HCT116 (cell line): ENCODE data around the gene AWAT1. TPM values are rescaled to one million over a fixed set of nuclear protein-coding genes. Genes with fewer than 3 reads are reported as not detected.

Experiments used
- ATAC-seq: fragments of 200-7000 bp; cut with Tn5 transposase; 2 replicates; pipeline ENCODE4 v1.9.1; 2020; ENCODE audit warnings: mild to moderate bottlenecking, moderate library complexity
- BruUV-seq: library from RNA; stranded (reverse); fragments of 400-500 nt; replicated peaks from 2 replicates; lab custom pipeline; 2021; lab: Mats Ljungman, UMichigan
- CTCF ChIA-PET: fragments of 300-600 bp; sonication (Branson Sonifier 250); formaldehyde crosslinking; loops from one replicate; lab custom pipeline; 2021; ENCODE audit warnings: antibody characterized with exemption; lab: Charles Lee
- POLR2A ChIA-PET: fragments of 300-600, 350-600 bp; sonication (Branson Sonifier 250); formaldehyde crosslinking; loops from one replicate; lab custom pipeline; 2021; ENCODE audit warnings: antibody characterized with exemption; lab: Charles Lee
- RAD21 ChIA-PET, 2 experiments: fragments of 300-600 bp; sonication (Branson Sonifier 250); formaldehyde crosslinking; loops; one replicate each; lab custom pipeline; 2023; ENCODE audit warnings: low total read pairs in 2 of 2; ENCODE audit not compliant: uncharacterized antibody in 2 of 2, unreplicated experiment in 2 of 2, low non-redundant PET in 1 of 2; lab: Charles Lee
- DNase-seq: peaks from one replicate; pipeline ENCODE4 v3.0.0-alpha.2; 2010; ENCODE audit warnings: low read depth, low spot score
- H2AFZ ChIP-seq: fragments of 200-600 bp; shearing (Covaris generic), sonication (generic); 2 replicates; pipeline ENCODE4 v1.6.1; 2017; ENCODE audit warnings: low read depth, mixed run types, mixed read lengths, antibody characterized with exemption, low read length; ENCODE audit not compliant: poor library complexity, severe bottlenecking
- H3K27ac ChIP-seq: 2 replicates; pipeline ENCODE4 v1.5.1; 2012; ENCODE audit warnings: low read depth, low read length
- H3K27me3 ChIP-seq: fragments of 200-600 bp; sonication (generic); 2 replicates; pipeline ENCODE4 v1.6.1; 2016; ENCODE audit warnings: mixed run types, low read length, mixed read lengths; ENCODE audit not compliant: insufficient read depth
- H3K36me3 ChIP-seq, 2 experiments: fragments of 200-500 bp in 1 of 2; fragments of 200-600 bp in 1 of 2; sonication (Bioruptor generic) in 1 of 2; sonication (generic) in 1 of 2; 2 replicates each; pipeline versions ENCODE4 v1.5.1 to v1.6.1; 2014 to 2016; ENCODE audit warnings: low read length in 2 of 2, inconsistent platforms in 1 of 2, mixed read lengths in 1 of 2, mixed run types in 1 of 2; ENCODE audit not compliant: insufficient read depth in 2 of 2, control insufficient read depth in 1 of 2
- H3K4me1 ChIP-seq, 2 experiments: fragments of 200-600 bp in 1 of 2; sonication (generic) in 1 of 2; 2 replicates each; pipeline versions ENCODE4 v1.5.1 to v1.6.1; 2012 to 2017; ENCODE audit warnings: low read length in 2 of 2, inconsistent platforms in 1 of 2, mild to moderate bottlenecking in 1 of 2, mixed read lengths in 1 of 2, mixed run types in 1 of 2, moderate library complexity in 1 of 2; ENCODE audit not compliant: insufficient read depth in 2 of 2, control insufficient read depth in 1 of 2
- H3K4me2 ChIP-seq: fragments of 200-600 bp; sonication (generic); 2 replicates; pipeline ENCODE4 v1.6.1; 2017; ENCODE audit warnings: mixed run types, low read length, mixed read lengths
- H3K4me3 ChIP-seq, 2 experiments: fragments of 200-600 bp in 1 of 2; sonication (generic) in 1 of 2; replicated peaks in 1 of 2; 2 replicates each; pipeline ENCODE4 v1.5.1; 2011 to 2016; ENCODE audit warnings: low read length in 2 of 2, control low read depth in 1 of 2, low read depth in 1 of 2, mild to moderate bottlenecking in 1 of 2, mixed read lengths in 1 of 2, mixed run types in 1 of 2
- H3K79me2 ChIP-seq: fragments of 200-600 bp; sonication (generic); 2 replicates; pipeline ENCODE4 v1.6.1; 2017; ENCODE audit warnings: mild to moderate bottlenecking, mixed run types, low read length, moderate library complexity, mixed read lengths; ENCODE audit not compliant: insufficient read depth
- H3K9ac ChIP-seq: fragments of 200-600 bp; sonication (generic); 2 replicates; pipeline ENCODE4 v1.6.1; 2016; ENCODE audit warnings: low read length, mixed read lengths
- H3K9me2 ChIP-seq: fragments of 200-600 bp; sonication (generic), shearing (Covaris generic); 2 replicates; pipeline ENCODE4 v1.6.1; 2017; ENCODE audit warnings: mixed run types, mild to moderate bottlenecking, moderate library complexity; ENCODE audit not compliant: insufficient read depth
- H3K9me3 ChIP-seq, 2 experiments: fragments of 200-500 bp in 1 of 2; fragments of 200-600 bp in 1 of 2; sonication (Bioruptor generic) in 1 of 2; sonication (generic) in 1 of 2; 2 replicates each; pipeline ENCODE4 v1.6.1; 2014 to 2017; ENCODE audit warnings: low read length in 2 of 2, mixed read lengths in 2 of 2, inconsistent platforms in 1 of 2, low read depth in 1 of 2, mild to moderate bottlenecking in 1 of 2, mixed run types in 1 of 2, moderate library complexity in 1 of 2; ENCODE audit not compliant: control insufficient read depth in 1 of 2, insufficient read depth in 1 of 2
- H4K20me1 ChIP-seq: fragments of 200-600 bp; sonication (generic), shearing (Covaris generic); 2 replicates; pipeline ENCODE4 v1.6.1; 2017; ENCODE audit warnings: mixed run types, mild to moderate bottlenecking, moderate library complexity; ENCODE audit not compliant: insufficient read depth
- CBX3 ChIP-seq: IDR thresholded peaks from 2 replicates; pipeline ENCODE4 v1.6.1; 2012; ENCODE audit warnings: low read depth
- CEBPB ChIP-seq: IDR thresholded peaks from 2 replicates; pipeline ENCODE4 v1.6.1; 2012; ENCODE audit warnings: low read depth
- EGR1 ChIP-seq: IDR thresholded peaks from 2 replicates; pipeline ENCODE4 v1.6.1; 2012; ENCODE audit warnings: low read depth
- ELF1 ChIP-seq: IDR thresholded peaks from 2 replicates; pipeline ENCODE4 v1.6.1; 2012; ENCODE audit warnings: low read depth, borderline replicate concordance
- FOSL1 ChIP-seq: IDR thresholded peaks from 2 replicates; pipeline ENCODE4 v1.6.1; 2012; ENCODE audit warnings: low read depth
- JUND ChIP-seq: IDR thresholded peaks from 2 replicates; pipeline ENCODE4 v1.6.1; 2012
- POLR2A ChIP-seq: IDR thresholded peaks from 2 replicates; pipeline ENCODE4 v1.7.0; 2011; ENCODE audit warnings: borderline replicate concordance; ENCODE audit not compliant: insufficient read depth, insufficient read length; ENCODE audit errors: extremely low read depth
- POLR2AphosphoS5 ChIP-seq: IDR thresholded peaks from 2 replicates; pipeline ENCODE4 v1.6.1; 2011; ENCODE audit warnings: mild to moderate bottlenecking, low read depth, low read length, moderate library complexity
- RAD21 ChIP-seq: IDR thresholded peaks from 2 replicates; pipeline ENCODE4 v1.6.1; 2012; ENCODE audit warnings: low read depth, mild to moderate bottlenecking
- SIN3A ChIP-seq: IDR thresholded peaks from 2 replicates; pipeline ENCODE4 v1.6.1; 2012; ENCODE audit warnings: low read depth
- SRF ChIP-seq: IDR thresholded peaks from 2 replicates; pipeline ENCODE4 v1.6.1; 2012; ENCODE audit warnings: low read depth
- TCF7L2 ChIP-seq: IDR thresholded peaks from 2 replicates; pipeline ENCODE4 v1.7.0; 2011; ENCODE audit warnings: borderline replicate concordance, inconsistent platforms; ENCODE audit not compliant: insufficient read depth, insufficient read length; ENCODE audit errors: extremely low read depth
- YY1 ChIP-seq: IDR thresholded peaks from 2 replicates; pipeline ENCODE4 v1.6.1; 2011; ENCODE audit warnings: low read length, low read depth, moderate library complexity, mild to moderate bottlenecking; ENCODE audit not compliant: insufficient replicate concordance; ENCODE audit errors: extremely low read depth
- ZFX ChIP-seq: fragments of 450-650 bp; IDR thresholded peaks from 2 replicates; pipeline ENCODE4 v1.6.1; 2017
- intact Hi-C: fragments of 100-400 bp; cut with micrococcal nuclease; formaldehyde crosslinking; loops from 2 replicates; pipeline ENCODE4 v1.10.0; 2022
- total RNA-seq: library from RNA; stranded (reverse); gene quantifications from one replicate; pipeline ENCODE4 v1.2.1, GENCODE V29; 2021; ENCODE audit not compliant: unreplicated experiment
- TF ChIP-seq, protein P1 (sequence below): IDR thresholded peaks from 2 replicates; pipeline ENCODE4 v1.6.1; 2012
- TF ChIP-seq, protein P2 (sequence below): IDR thresholded peaks from 2 replicates; pipeline ENCODE4 v1.6.1; 2011; ENCODE audit warnings: mild to moderate bottlenecking, low read length, moderate library complexity; ENCODE audit not compliant: insufficient replicate concordance; ENCODE audit errors: extremely low read depth

The AWAT1 gene
- total RNA-seq, 1 experiment from 2014 or later = not detected

DNA sequence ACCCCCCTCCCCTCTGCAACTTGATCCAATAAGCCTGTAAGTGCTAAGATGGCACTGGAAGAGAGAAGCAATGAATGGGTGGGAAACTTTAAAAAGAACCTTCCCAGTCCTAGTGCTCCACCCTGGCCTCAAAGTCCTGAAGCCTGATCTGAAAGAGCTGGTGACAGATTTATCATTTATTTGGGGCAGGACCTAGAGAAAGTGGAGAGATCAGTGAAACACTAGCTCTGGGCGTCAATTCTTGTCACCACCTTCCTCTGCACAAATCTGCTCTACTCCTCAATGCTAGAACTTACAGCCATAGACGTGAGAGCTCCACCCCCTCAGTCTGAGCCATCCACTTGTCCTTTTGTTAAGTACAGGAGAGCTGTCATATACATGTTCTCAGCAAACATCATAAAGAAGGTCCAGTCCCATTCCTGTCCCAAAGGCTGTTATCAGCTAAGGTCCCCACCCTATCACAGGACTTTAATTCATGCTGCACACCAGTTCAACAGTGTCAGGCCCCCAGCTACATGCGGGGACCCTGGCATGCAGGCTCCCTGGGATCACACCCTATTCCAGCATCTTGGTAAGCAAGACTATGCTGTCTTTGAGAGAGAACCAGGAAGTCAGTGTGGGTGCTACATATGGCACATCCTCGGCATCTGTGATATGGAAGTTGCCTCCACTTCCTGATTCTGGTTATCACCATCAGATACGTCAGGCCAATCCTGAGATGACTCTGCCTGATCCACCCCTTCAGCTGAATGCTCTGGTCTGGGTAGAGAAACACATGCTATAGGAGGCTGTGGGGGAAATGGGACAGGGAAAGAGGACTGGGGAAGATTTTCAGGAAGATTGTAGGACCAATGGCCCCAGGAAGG is 23.2 kb downstream of the AWAT1 start:
- DNase-seq = no peak
- H3K4me2 ChIP-seq = no peak overlapping the region
- H3K27me3 ChIP-seq = no peaks in the 10 kb centered on the region
- no peaks in the 10 kb centered on the region for H3K79me2 ChIP-seq
- peaks cover 16 to 41% of the 10 kb centered on the region in 2 experiments for H3K4me1 ChIP-seq
- BruUV-seq = no TSS peak
- ChIA-PET CTCF (no interaction called here), POLR2A (no interaction called here), RAD21 (no interaction called here)
- H3K27ac ChIP-seq = no peak overlapping the region
- no peak overlapping the region for H3K4me3 ChIP-seq
- H3K9ac ChIP-seq = no peak overlapping the region
- H3K9me2 ChIP-seq = no peaks in the 10 kb centered on the region
- no peak overlapping the region for H2AFZ ChIP-seq
- H3K9me3 ChIP-seq = no peaks in the 10 kb centered on the region
- ATAC-seq = no peak
- TF ChIP-seq POLR2A = no peak
- no peak for TF ChIP-seq JUND
- TF ChIP-seq, protein P1, sequence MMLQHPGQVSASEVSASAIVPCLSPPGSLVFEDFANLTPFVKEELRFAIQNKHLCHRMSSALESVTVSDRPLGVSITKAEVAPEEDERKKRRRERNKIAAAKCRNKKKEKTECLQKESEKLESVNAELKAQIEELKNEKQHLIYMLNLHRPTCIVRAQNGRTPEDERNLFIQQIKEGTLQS = no peak
- no peak for TF ChIP-seq ZFX
- TF ChIP-seq SRF = no peak
- no peak for TF ChIP-seq CEBPB
- TF ChIP-seq YY1 = no peak
- no peak for TF ChIP-seq RAD21
- TF ChIP-seq, protein P2, sequence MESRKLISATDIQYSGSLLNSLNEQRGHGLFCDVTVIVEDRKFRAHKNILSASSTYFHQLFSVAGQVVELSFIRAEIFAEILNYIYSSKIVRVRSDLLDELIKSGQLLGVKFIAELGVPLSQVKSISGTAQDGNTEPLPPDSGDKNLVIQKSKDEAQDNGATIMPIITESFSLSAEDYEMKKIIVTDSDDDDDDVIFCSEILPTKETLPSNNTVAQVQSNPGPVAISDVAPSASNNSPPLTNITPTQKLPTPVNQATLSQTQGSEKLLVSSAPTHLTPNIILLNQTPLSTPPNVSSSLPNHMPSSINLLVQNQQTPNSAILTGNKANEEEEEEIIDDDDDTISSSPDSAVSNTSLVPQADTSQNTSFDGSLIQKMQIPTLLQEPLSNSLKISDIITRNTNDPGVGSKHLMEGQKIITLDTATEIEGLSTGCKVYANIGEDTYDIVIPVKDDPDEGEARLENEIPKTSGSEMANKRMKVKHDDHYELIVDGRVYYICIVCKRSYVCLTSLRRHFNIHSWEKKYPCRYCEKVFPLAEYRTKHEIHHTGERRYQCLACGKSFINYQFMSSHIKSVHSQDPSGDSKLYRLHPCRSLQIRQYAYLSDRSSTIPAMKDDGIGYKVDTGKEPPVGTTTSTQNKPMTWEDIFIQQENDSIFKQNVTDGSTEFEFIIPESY = no peak
- TF ChIP-seq EGR1 = no peak
- TF ChIP-seq POLR2AphosphoS5 = no peak
- TF ChIP-seq ELF1 = no peak
- no peak for TF ChIP-seq FOSL1
- no peak for TF ChIP-seq TCF7L2
- TF ChIP-seq CBX3 = no peak
- TF ChIP-seq SIN3A = no peak
- H3K36me3 ChIP-seq = no peaks in the 10 kb centered on the region
- intact Hi-C loops = no loop called here
- H4K20me1 ChIP-seq = no peaks in the 10 kb centered on the region
